ENCODE measurements around the gene KIRREL3.
A peak's percentile ranks its signal among the peaks of the same experiment; 100 is the strongest.
"Not testable (repeated sequence)": the region's sequence is repeated elsewhere in the genome, so short reads cannot be mapped to it uniquely, and the experiment has no call there.

Gene KIRREL3

DNA sequence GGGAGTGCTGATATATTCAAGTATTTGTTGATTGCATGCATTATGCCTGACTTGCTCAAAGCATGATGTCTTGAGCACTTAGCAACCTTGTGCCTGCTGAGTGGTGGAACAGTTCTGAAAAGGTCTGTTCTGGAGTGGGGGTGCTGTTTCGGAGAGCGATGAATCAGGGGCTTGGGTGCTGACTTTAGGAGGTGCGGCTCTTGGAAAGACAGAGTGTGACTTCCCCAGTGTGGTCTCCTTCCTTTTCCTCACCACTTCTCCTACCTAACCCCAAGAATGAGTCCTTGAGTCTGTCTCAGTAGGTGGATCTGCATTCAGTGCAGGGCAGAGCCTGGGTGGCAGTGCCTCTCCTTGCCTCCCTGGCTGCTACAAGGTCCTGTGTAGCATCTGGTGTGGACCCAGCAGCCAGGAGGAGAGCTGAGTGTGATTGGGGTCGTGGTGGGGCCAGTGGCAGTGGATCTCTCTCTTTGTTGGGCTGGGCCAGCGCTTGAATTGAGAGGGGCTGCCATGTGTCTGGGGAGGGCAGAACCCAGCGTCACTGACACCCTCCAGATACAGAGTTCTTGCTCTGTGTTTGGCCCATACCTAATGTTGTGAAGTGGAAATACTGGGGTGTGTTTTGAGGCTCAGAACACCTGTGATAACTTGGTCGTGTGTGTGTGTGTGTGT lies 609.1 kb downstream of the KIRREL3 start:
- Histone ChIP-seq H4K5ac (ENCODE audit: low read length) (no peak overlapping the region), H2AK5ac (ENCODE audit: low read length) (no peak overlapping the region), H3K4me1 (ENCODE audit: control insufficient read depth, low read depth, low read length) (no peaks in the 10 kb centered on the region), H3K4ac (ENCODE audit: low read depth, low read length) (no peak overlapping the region), H3K4me2 (ENCODE audit: low read length) (no peak overlapping the region), H3K27me3 (ENCODE audit: insufficient read depth, low read length, poor library complexity) (no peaks in the 10 kb centered on the region), H3K4me3 (ENCODE audit: low read length) (no peak overlapping the region), H4K8ac (ENCODE audit: low read depth, low read length) (no peak overlapping the region), H3K23ac (ENCODE audit: low read length) (no peak overlapping the region), H3K18ac (ENCODE audit: low read length) (no peak overlapping the region), H2BK5ac (ENCODE audit: low read length) (no peak overlapping the region), H2BK120ac (ENCODE audit: low read depth, low read length) (no peak overlapping the region), H3K9ac (ENCODE audit: low read length) (no peak overlapping the region), H3K36me3 (ENCODE audit: control insufficient read depth, insufficient read depth, low read length) (no peaks in the 10 kb centered on the region), H3K56ac (ENCODE audit: low read length) (no peak overlapping the region), H3K79me2 (ENCODE audit: control insufficient read depth, insufficient read depth, low read length) (no peaks in the 10 kb centered on the region), H3K27ac (ENCODE audit: low read depth, low read length) (no peak overlapping the region), H2BK15ac (replicated peaks; ENCODE audit: low read depth) (no peak overlapping the region), H3K79me1 (ENCODE audit: low read length) (peaks cover 2% of the 10 kb centered on the region)
- no peak for DNase-seq
- no CpG with 5 or more reads among the region's 7 CpGs for WGBS (ENCODE audit: extremely low coverage, insufficient coverage, low lambda C conversion rate)

DNA sequence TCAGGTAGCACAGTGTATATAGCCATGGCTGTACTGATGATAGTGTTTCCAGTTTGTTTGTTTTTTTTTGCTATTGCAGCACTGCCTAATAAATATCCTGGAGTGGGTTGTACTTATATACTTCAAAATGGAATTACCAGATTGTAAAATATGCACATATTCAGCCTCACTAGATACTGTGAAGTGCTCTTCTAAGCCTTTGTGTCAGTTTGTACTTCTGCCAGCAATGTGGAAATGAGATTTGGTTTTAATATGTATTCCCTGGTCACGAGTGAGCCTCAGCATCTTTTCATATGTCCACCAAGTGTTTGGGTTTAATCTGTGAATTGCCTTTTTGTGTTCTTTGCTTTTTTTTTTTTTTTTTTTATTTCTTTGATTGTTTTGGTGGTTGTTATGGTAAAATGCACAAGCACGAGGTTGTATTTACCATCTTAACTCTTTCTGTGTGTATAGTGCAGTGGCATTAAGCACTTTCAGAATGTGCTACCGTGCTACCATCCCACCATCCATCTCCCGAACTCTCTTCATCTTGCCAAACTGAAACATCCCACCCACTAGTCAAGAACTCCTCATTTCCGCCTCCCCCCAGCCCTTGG lies 610.2 kb downstream of the KIRREL3 start:
- no peak overlapping the region for H3K9ac ChIP-seq (ENCODE audit: low read length)
- no peak overlapping the region for H3K27ac ChIP-seq (ENCODE audit: low read depth, low read length)
- H3K27me3 ChIP-seq (ENCODE audit: insufficient read depth, low read length, poor library complexity) = no peaks in the 10 kb centered on the region
- no peak overlapping the region for H3K23ac ChIP-seq (ENCODE audit: low read length)
- no peak overlapping the region for H3K18ac ChIP-seq (ENCODE audit: low read length)
- H3K36me3 ChIP-seq (ENCODE audit: control insufficient read depth, insufficient read depth, low read length) = no peaks in the 10 kb centered on the region
- no peak overlapping the region for H3K4me2 ChIP-seq (ENCODE audit: low read length)
- no peaks in the 10 kb centered on the region for H3K79me2 ChIP-seq (ENCODE audit: control insufficient read depth, insufficient read depth, low read length)
- no peak overlapping the region for H3K4ac ChIP-seq (ENCODE audit: low read depth, low read length)
- no peak overlapping the region for H2BK5ac ChIP-seq (ENCODE audit: low read length)
- H4K8ac ChIP-seq (ENCODE audit: low read depth, low read length) = no peak overlapping the region
- DNase-seq = no peak
- H3K4me3 ChIP-seq (ENCODE audit: low read length) = no peak overlapping the region
- H3K56ac ChIP-seq (ENCODE audit: low read length) = no peak overlapping the region
- H3K79me1 ChIP-seq (ENCODE audit: low read length) = peaks cover 6% of the 10 kb centered on the region
- H4K5ac ChIP-seq (ENCODE audit: low read length) = no peak overlapping the region
- no CpG with 5 or more reads among the region's 5 CpGs for WGBS (ENCODE audit: extremely low coverage, insufficient coverage, low lambda C conversion rate)
- no peaks in the 10 kb centered on the region for H3K4me1 ChIP-seq (ENCODE audit: control insufficient read depth, low read depth, low read length)
- no peak overlapping the region for H2AK5ac ChIP-seq (ENCODE audit: low read length)
- no peak overlapping the region for H2BK120ac ChIP-seq (ENCODE audit: low read depth, low read length)
- no peak overlapping the region for H2BK15ac ChIP-seq (replicated peaks; ENCODE audit: low read depth)

DNA sequence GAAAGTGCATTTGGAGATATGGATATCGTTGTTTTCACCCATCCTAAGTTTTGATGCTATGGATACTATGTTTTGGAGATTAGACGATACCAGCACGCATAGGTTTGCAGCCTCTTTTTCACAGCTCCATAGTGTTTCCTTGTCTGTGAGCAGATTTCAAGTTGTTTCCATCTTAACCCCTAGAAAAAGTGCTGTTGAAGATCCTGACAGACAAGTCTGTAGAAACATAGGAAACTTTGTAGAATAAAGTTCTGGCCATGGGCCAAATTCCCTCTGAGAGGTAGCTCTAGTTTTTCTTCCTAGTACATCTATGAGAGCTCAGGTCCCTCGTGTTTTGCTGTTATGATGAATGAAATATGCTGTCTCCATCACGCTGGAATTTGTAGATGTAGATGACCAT lies 612.7 kb downstream of the KIRREL3 start:
- Histone ChIP-seq H2BK120ac (ENCODE audit: low read depth, low read length) (no peak overlapping the region), H3K4me3 (ENCODE audit: low read length) (no peak overlapping the region), H4K5ac (ENCODE audit: low read length) (no peak overlapping the region), H2BK15ac (replicated peaks; ENCODE audit: low read depth) (no peak overlapping the region), H3K79me2 (ENCODE audit: control insufficient read depth, insufficient read depth, low read length) (no peaks in the 10 kb centered on the region), H3K36me3 (ENCODE audit: control insufficient read depth, insufficient read depth, low read length) (no peaks in the 10 kb centered on the region), H3K27ac (ENCODE audit: low read depth, low read length) (no peak overlapping the region), H3K4me1 (ENCODE audit: control insufficient read depth, low read depth, low read length) (no peaks in the 10 kb centered on the region), H3K27me3 (ENCODE audit: insufficient read depth, low read length, poor library complexity) (no peaks in the 10 kb centered on the region), H3K4ac (ENCODE audit: low read depth, low read length) (no peak overlapping the region), H3K23ac (ENCODE audit: low read length) (no peak overlapping the region), H3K4me2 (ENCODE audit: low read length) (no peak overlapping the region), H3K79me1 (ENCODE audit: low read length) (peaks cover 6% of the 10 kb centered on the region), H4K8ac (ENCODE audit: low read depth, low read length) (no peak overlapping the region), H2BK5ac (ENCODE audit: low read length) (no peak overlapping the region), H3K18ac (ENCODE audit: low read length) (no peak overlapping the region), H2AK5ac (ENCODE audit: low read length) (no peak overlapping the region), H3K9ac (ENCODE audit: low read length) (no peak overlapping the region), H3K56ac (ENCODE audit: low read length) (no peak overlapping the region)
- WGBS (ENCODE audit: extremely low coverage, insufficient coverage, low lambda C conversion rate) = no CpG with 5 or more reads among the region's 5 CpGs
- no peak for DNase-seq

DNA sequence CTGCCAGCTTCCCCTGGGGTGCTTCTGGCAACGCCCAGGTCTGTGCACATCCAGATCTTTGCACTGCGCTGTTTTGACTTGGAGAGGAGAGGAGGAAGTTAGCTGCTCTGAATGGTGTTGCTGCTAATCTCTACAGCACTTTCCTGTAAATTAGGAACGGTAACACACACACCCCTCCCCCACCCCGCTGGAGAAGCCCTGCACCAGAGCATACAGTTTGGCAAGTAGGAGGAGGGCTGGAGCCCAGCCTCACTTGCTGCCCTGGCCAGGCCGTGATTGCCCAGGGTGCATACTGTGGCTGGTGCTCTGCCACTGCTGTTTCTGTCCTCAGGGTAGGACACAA lies 613.9 kb downstream of the KIRREL3 start:
- not testable (repeated sequence) for H3K4me2 ChIP-seq (ENCODE audit: low read length); H4K8ac ChIP-seq (ENCODE audit: low read depth, low read length); H2BK5ac ChIP-seq (ENCODE audit: low read length); H2BK120ac ChIP-seq (ENCODE audit: low read depth, low read length); H3K27ac ChIP-seq (ENCODE audit: low read depth, low read length); H2AK5ac ChIP-seq (ENCODE audit: low read length); H3K79me1 ChIP-seq (ENCODE audit: low read length); H4K5ac ChIP-seq (ENCODE audit: low read length); H3K79me2 ChIP-seq (ENCODE audit: control insufficient read depth, insufficient read depth, low read length); H3K18ac ChIP-seq (ENCODE audit: low read length); H3K4me3 ChIP-seq (ENCODE audit: low read length); H2BK15ac ChIP-seq (replicated peaks; ENCODE audit: low read depth); H3K27me3 ChIP-seq (ENCODE audit: insufficient read depth, low read length, poor library complexity); H3K23ac ChIP-seq (ENCODE audit: low read length); H3K9ac ChIP-seq (ENCODE audit: low read length); H3K56ac ChIP-seq (ENCODE audit: low read length); H3K4me1 ChIP-seq (ENCODE audit: control insufficient read depth, low read depth, low read length); H3K4ac ChIP-seq (ENCODE audit: low read depth, low read length); H3K36me3 ChIP-seq (ENCODE audit: control insufficient read depth, insufficient read depth, low read length)
- DNase-seq = peak; percentile 42
- WGBS (ENCODE audit: extremely low coverage, insufficient coverage, low lambda C conversion rate) = no CpG with 5 or more reads among the region's 5 CpGs

DNA sequence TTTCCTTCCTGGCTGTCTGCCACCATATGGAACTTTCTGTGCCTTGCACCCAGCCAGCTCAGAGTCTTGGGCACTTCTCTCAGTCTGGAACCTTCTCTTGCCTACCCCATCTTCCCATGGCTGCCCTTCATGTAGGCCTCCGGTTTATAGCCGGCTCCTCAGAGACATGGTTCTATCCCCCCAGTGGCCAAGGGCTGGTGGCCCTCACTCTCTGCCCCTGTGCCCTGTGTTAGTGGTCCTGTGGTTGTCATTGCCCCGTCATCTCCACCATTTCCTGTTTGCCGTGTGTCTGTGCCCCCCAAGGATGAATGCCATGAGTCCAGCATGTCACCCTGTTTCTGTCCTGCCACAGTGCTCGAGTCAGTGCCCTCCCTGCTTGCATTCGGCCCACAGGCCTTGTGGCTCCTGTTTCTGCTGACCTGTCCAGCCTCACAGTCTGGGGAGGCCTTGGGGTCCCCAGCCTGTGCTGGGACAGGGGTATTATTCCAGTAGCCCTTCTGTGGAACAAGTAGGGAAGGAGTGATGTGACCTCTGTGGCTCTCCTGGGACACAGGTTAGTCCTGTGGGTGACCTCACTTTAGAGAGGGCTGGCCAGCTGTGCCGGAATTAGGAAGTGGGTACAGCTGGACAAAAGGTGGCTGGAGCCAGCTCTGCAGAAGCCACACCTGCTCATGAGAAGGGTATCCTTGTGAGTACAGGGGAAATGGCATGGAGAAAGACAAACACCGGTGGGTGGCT lies 614.4 kb downstream of the KIRREL3 start:
- Histone ChIP-seq H3K18ac (ENCODE audit: low read length) (no peak overlapping the region), H3K4me3 (ENCODE audit: low read length) (no peak overlapping the region), H3K79me2 (ENCODE audit: control insufficient read depth, insufficient read depth, low read length) (no peaks in the 10 kb centered on the region), H2BK5ac (ENCODE audit: low read length) (no peak overlapping the region), H3K27ac (ENCODE audit: low read depth, low read length) (no peak overlapping the region), H2BK15ac (replicated peaks; ENCODE audit: low read depth) (no peak overlapping the region), H4K8ac (ENCODE audit: low read depth, low read length) (no peak overlapping the region), H4K5ac (ENCODE audit: low read length) (no peak overlapping the region), H3K36me3 (ENCODE audit: control insufficient read depth, insufficient read depth, low read length) (no peaks in the 10 kb centered on the region), H3K9ac (ENCODE audit: low read length) (peak overlapping the region; percentile 19), H2AK5ac (ENCODE audit: low read length) (no peak overlapping the region), H3K23ac (ENCODE audit: low read length) (peak overlapping the region; percentile 80), H2BK120ac (ENCODE audit: low read depth, low read length) (no peak overlapping the region), H3K4ac (ENCODE audit: low read depth, low read length) (no peak overlapping the region), H3K4me1 (ENCODE audit: control insufficient read depth, low read depth, low read length) (no peaks in the 10 kb centered on the region), H3K4me2 (ENCODE audit: low read length) (no peak overlapping the region), H3K79me1 (ENCODE audit: low read length) (peaks cover 4% of the 10 kb centered on the region), H3K27me3 (ENCODE audit: insufficient read depth, low read length, poor library complexity) (no peaks in the 10 kb centered on the region), H3K56ac (ENCODE audit: low read length) (peak overlapping the region; percentile 67)
- WGBS (ENCODE audit: extremely low coverage, insufficient coverage, low lambda C conversion rate) = no CpG with 5 or more reads among the region's 8 CpGs
- no peak for DNase-seq
